ENCODE measurements around the gene FAM124A. TPM values are rescaled to one million over a fixed set of nuclear protein-coding genes. Genes with fewer than 3 reads are reported as not detected.

Gene FAM124A
- total RNA-seq, 1 donor from 2014 or later = 3.7 TPM

DNA sequence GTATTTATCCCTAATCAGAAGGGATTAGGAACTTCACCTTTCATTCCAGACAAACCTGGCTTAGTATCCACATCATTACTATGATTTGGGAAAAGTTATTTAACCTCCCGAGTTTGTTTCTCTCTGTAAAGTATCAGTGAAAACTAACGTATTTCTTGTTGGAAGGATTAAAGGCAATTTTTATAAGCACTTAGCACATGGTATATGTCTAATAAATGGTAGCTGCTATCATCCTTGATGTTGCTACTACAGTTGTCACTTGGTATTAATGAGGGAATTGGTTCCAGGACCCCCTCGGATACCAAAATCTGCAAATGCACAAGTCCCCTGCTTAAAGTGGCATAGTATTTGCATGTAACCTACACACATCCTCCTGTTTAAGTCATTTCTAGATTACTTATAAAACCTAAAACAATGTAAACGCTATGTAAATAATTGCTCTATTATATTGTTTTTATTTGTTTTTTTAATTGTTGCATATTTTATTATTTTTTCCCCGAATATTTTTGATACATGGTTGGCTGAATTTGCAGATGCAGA is 42.7 kb upstream of the FAM124A start:
- TF ChIP-seq, protein P1, sequence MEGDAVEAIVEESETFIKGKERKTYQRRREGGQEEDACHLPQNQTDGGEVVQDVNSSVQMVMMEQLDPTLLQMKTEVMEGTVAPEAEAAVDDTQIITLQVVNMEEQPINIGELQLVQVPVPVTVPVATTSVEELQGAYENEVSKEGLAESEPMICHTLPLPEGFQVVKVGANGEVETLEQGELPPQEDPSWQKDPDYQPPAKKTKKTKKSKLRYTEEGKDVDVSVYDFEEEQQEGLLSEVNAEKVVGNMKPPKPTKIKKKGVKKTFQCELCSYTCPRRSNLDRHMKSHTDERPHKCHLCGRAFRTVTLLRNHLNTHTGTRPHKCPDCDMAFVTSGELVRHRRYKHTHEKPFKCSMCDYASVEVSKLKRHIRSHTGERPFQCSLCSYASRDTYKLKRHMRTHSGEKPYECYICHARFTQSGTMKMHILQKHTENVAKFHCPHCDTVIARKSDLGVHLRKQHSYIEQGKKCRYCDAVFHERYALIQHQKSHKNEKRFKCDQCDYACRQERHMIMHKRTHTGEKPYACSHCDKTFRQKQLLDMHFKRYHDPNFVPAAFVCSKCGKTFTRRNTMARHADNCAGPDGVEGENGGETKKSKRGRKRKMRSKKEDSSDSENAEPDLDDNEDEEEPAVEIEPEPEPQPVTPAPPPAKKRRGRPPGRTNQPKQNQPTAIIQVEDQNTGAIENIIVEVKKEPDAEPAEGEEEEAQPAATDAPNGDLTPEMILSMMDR (conservative IDR thresholded peaks at IDR 0.05) = no peak
- no peaks in the 10 kb centered on the region for H3K4me1 Mint-ChIP-seq
- H3K9me3 Mint-ChIP-seq = no peaks in the 10 kb centered on the region
- H3K4me3 Mint-ChIP-seq = no peak overlapping the region
- no peak overlapping the region for H3K27ac Mint-ChIP-seq (ENCODE audit: unreplicated experiment)
- H3K36me3 Mint-ChIP-seq (ENCODE audit: low read depth) = no peaks in the 10 kb centered on the region
- no peak for DNase-seq (ENCODE audit: low read depth, low spot score)
- H3K27me3 Mint-ChIP-seq (ENCODE audit: low read depth) = peaks cover 22% of the 10 kb centered on the region

DNA sequence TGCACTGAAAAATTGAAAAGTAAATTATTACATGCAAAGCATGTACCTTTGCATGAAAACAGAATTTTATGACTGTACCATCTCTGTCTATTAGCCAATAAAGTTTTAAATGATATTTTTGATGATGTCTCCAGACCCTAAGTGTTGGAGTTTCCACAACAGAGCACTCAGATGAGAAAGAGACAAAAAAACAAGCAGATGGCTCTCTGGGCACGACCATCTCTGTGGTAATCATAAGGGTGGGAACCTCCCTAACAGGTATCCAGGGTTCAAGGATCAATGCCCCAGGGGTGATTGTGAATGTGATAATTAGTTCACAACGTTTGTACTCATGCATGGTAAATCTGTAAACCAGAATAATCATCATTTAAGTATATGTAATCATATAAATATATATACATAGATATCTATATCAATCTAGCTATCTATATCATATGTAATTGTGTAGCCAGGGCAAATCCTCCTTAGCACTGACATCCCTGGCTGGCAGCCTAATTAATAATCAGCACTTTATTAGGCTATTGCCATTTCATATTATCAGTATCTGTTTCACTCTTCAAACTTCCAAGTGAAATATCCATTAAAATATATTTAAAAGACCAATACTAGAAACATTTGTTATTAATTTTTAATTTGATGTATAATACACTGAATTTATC is 41.2 kb upstream of the FAM124A start:
- Mint-ChIP-seq H3K9me3 (no peaks in the 10 kb centered on the region), H3K4me1 (no peaks in the 10 kb centered on the region), H3K27ac (ENCODE audit: unreplicated experiment) (no peak overlapping the region), H3K4me3 (no peak overlapping the region), H3K27me3 (ENCODE audit: low read depth) (peaks cover 12% of the 10 kb centered on the region), H3K36me3 (ENCODE audit: low read depth) (no peaks in the 10 kb centered on the region)
- no peak for DNase-seq (ENCODE audit: low read depth, low spot score)
- TF ChIP-seq, protein P1 (conservative IDR thresholded peaks at IDR 0.05) = no peak

DNA sequence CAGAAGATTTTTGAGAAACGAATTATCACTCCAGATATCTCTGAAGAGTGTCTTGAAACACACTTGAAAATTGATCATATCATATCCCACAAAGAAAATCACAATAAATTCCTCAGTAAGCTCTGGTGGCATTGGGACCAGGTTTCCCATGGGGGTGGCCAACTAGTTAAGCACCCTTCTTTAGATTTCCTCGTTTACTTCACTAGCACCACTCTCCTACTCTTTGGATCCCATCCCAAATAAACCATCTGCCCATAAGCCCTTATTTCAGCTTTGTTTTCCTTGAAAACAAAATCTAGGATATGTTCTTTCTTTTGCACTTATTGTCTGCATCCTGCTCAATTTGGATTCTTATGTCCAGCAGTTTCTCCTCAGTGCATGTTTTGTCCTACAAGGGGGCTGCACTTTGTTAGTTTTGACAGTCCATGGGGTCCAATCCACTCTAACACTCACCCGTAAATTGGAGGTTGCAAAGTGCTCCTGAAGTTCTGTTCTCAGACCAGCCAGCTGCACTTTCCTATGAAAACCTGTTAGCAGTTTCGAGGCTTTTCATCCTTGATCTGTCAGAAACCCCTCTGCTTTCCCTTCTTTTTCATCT is 40.3 kb upstream of the FAM124A start:
- H3K4me1 Mint-ChIP-seq = no peaks in the 10 kb centered on the region
- H3K27ac Mint-ChIP-seq (ENCODE audit: unreplicated experiment) = no peak overlapping the region
- H3K9me3 Mint-ChIP-seq = no peaks in the 10 kb centered on the region
- no peak for DNase-seq (ENCODE audit: low read depth, low spot score)
- peaks cover 12% of the 10 kb centered on the region for H3K27me3 Mint-ChIP-seq (ENCODE audit: low read depth)
- no peaks in the 10 kb centered on the region for H3K36me3 Mint-ChIP-seq (ENCODE audit: low read depth)
- TF ChIP-seq, protein P1 (conservative IDR thresholded peaks at IDR 0.05) = no peak
- H3K4me3 Mint-ChIP-seq = no peak overlapping the region

DNA sequence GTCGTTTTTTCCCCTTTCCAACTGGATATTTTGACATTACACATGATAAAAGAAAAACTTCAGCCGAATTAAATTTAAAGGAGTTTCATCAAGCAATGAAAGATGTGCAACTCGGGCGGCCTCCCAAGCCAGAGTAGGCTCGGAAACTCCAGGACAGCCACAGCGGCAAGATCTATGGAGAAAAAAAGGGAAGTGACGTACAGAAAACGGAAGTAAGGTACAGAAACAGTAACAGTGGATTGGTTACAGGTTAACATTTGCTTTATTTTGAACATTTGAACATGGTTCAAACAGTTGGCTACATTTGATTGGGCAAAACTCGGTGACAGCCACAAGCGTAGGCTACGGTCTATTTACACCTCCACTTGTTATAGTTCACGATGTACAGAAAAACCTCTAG is 30.5 kb upstream of the FAM124A start:
- peaks cover 2% of the 10 kb centered on the region for H3K9me3 Mint-ChIP-seq
- TF ChIP-seq, protein P1 (conservative IDR thresholded peaks at IDR 0.05) = no peak
- no peaks in the 10 kb centered on the region for H3K36me3 Mint-ChIP-seq (ENCODE audit: low read depth)
- H3K4me1 Mint-ChIP-seq = no peaks in the 10 kb centered on the region
- H3K4me3 Mint-ChIP-seq = no peak overlapping the region
- no peak overlapping the region for H3K27ac Mint-ChIP-seq (ENCODE audit: unreplicated experiment)
- DNase-seq (ENCODE audit: low read depth, low spot score) = no peak
- no peaks in the 10 kb centered on the region for H3K27me3 Mint-ChIP-seq (ENCODE audit: low read depth)

DNA sequence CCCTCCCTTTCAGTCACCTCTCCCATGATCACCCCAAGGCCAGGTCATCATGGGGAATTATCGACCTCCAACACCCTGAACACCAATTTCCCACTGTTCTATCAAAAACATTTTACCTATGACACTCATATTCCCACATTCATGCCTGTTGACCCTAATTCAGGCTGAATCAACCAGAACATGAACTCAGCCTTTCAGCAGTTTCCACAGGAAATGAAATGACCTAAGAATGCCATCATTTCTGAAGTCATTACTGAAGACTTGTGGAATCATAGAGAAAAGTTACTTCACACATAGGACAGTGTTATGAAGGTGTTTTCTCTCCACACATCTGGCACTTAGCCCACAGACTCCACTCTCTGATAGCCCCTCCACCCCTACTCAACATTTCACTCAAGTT is 29.9 kb upstream of the FAM124A start:
- Mint-ChIP-seq H3K4me3 (no peak overlapping the region), H3K9me3 (peaks cover 2% of the 10 kb centered on the region), H3K27me3 (ENCODE audit: low read depth) (no peaks in the 10 kb centered on the region), H3K36me3 (ENCODE audit: low read depth) (no peaks in the 10 kb centered on the region), H3K27ac (ENCODE audit: unreplicated experiment) (no peak overlapping the region), H3K4me1 (no peaks in the 10 kb centered on the region)
- DNase-seq (ENCODE audit: low read depth, low spot score) = no peak
- TF ChIP-seq, protein P1 (conservative IDR thresholded peaks at IDR 0.05) = no peak
